Cardiac fibroblast (primary cell): ENCODE data around the gene IL6R.

ENCODE experiments used
- DNase-seq, 2 donors: peaks; one replicate each; pipeline versions ENCODE4 v3.0.0 to v3.0.0-alpha.2; 2010; ENCODE audit warnings: low read depth in 2 of 2
- H3K4me3 ChIP-seq, 2 donors: replicated peaks in 1 of 2; 1 replicate in 1 of 2; 2 replicates in 1 of 2; pipeline ENCODE4 v1.5.1; 2011; ENCODE audit warnings: low read depth in 2 of 2, low read length in 2 of 2, mild to moderate bottlenecking in 2 of 2, moderate library complexity in 1 of 2
- TF ChIP-seq, protein P1 (sequence below): IDR thresholded peaks from one replicate; pipeline ENCODE4 v1.5.1; 2011; ENCODE audit warnings: low read depth, mild to moderate bottlenecking, low read length, inconsistent platforms

Gene IL6R

DNA sequence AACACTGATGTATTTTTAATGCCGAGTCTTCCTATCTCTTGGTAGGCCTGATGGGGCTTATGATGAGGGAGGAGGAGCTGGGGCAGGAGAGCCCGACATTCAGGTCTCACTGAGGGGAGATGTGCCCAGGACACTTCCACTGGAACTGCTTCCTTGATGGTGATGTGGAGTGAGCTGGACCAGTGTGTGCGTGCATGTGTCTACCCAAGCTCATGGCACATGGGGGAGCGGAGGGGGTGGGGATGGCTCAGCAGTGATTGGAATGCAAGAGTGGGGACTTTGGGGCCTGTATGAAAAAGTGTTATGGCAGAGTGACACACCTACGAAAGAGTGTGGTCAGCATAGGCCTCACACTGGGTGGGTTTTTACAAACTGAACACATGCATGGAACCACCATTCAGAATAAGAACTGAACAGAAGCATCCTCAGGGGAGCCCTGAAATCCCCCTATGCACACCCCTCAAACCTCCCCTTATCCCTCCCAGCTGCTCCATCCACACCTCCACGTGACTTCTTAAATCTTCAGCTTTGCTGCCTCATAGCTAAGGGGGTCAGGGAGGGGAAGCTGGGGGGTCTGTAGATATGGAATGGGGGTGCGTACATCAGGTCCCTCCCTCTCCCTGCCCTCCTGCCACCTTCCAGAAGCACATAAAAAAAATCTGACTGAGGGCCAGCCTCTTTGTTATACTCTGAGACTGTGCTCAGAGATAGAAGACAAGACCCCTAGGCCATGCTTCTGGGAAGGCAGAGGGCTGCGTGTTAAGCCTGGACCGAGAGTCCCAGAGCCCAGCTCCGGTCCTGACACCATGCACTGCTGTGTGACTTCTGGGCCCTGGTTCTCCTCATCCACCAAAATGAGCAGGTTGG, 11.6 kb downstream of the IL6R start:
- TF ChIP-seq, protein P1, sequence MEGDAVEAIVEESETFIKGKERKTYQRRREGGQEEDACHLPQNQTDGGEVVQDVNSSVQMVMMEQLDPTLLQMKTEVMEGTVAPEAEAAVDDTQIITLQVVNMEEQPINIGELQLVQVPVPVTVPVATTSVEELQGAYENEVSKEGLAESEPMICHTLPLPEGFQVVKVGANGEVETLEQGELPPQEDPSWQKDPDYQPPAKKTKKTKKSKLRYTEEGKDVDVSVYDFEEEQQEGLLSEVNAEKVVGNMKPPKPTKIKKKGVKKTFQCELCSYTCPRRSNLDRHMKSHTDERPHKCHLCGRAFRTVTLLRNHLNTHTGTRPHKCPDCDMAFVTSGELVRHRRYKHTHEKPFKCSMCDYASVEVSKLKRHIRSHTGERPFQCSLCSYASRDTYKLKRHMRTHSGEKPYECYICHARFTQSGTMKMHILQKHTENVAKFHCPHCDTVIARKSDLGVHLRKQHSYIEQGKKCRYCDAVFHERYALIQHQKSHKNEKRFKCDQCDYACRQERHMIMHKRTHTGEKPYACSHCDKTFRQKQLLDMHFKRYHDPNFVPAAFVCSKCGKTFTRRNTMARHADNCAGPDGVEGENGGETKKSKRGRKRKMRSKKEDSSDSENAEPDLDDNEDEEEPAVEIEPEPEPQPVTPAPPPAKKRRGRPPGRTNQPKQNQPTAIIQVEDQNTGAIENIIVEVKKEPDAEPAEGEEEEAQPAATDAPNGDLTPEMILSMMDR = no peak
- DNase-seq = no peak
- H3K4me3 ChIP-seq = no peak overlapping the region

DNA sequence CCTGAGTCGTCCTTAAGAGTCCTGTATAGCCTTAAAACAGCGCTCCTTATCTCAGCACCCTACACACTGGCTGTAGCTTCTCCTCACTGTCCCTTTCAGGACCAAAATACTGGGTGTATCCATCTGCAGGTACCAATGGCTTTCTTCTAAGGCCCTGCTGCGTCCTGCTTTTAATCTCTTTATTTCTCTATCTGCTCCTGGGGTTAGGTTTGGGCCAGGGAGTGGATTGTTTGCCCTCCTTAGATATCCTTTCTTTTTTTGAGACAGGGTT, 12.1 kb downstream of the IL6R start:
- TF ChIP-seq, protein P1 = no peak
- H3K4me3 ChIP-seq = no peak overlapping the region
- DNase-seq = no peak

DNA sequence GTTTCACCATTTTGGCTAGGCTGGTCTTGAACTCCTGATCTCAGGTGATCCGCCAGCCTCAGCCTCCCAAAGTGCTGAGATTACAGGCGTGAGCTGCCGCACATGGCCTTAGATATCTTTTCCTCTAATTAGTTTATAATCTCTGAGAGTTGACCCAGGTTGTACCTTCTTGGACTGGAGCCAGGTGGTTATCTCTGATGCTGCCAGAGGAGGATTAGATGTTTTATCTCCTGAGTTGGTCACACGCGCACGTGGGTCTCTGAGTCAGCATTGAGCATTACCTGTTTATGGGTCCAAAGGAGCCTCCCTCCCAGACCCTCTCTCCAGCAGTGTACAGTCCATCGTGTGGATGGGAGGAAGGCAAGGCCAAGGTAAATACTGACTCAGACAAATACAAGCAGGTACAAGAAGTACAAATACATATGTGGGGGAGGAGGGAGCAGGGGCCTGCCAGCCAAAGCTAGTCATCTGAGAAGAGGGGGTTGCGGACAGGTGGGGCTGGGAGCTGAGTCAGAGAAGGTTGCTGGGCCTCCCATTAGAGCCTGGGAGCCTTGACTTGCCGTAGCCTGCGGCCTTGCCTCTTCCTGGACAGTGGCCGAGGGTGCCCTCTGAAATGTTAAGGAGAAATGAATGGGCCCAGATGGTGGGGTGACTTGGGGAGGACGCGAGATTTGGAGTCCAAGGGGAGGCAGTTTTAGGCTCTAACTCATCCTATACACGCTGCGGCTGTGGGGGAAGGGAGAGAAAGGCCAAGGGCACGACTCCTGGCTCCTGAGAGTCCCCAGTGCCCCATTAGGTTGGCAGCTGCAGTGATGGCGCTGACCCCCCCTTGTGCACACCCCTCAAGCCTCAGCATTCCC, 13.1 kb downstream of the IL6R start:
- no peak overlapping the region for H3K4me3 ChIP-seq
- peak in 1 of 2 donors; percentile 75 for DNase-seq
- TF ChIP-seq, protein P1 = no peak

DNA sequence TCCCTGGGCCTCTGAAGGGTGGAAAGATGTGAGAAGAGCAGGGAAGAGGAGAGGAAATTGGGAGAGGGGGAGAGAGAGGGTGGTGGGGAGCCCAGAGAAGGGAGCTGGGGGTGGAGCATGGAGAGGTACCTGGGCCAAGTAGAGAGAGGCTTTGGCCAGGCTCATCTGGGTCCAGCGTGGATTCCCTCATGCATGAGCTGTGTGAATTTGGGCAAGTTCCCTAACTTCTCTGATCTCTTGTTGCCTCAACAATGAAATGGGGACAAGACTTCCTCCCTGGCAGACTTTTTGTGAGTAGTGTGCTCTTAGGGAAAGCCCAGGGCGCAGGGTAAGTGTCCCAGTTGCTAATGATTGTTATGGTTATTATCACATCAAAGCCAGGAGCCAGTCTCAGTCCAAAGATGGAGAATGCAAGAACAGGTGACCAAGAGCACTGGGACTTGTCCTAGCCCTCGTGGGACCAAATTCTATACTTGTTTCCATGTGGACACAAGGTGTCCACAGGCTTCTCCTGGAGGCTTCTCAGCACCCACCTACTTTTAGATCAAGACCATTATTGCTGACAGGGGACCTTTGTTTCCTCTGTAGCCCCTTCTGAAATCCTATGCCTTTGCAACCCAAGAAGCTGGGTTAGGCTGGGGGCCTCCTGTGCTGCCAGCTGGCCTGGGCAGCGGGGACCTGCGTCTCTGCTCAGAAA, 13.9 kb downstream of the IL6R start:
- H3K4me3 ChIP-seq = no peak overlapping the region
- no peak for DNase-seq
- TF ChIP-seq, protein P1 = no peak

DNA sequence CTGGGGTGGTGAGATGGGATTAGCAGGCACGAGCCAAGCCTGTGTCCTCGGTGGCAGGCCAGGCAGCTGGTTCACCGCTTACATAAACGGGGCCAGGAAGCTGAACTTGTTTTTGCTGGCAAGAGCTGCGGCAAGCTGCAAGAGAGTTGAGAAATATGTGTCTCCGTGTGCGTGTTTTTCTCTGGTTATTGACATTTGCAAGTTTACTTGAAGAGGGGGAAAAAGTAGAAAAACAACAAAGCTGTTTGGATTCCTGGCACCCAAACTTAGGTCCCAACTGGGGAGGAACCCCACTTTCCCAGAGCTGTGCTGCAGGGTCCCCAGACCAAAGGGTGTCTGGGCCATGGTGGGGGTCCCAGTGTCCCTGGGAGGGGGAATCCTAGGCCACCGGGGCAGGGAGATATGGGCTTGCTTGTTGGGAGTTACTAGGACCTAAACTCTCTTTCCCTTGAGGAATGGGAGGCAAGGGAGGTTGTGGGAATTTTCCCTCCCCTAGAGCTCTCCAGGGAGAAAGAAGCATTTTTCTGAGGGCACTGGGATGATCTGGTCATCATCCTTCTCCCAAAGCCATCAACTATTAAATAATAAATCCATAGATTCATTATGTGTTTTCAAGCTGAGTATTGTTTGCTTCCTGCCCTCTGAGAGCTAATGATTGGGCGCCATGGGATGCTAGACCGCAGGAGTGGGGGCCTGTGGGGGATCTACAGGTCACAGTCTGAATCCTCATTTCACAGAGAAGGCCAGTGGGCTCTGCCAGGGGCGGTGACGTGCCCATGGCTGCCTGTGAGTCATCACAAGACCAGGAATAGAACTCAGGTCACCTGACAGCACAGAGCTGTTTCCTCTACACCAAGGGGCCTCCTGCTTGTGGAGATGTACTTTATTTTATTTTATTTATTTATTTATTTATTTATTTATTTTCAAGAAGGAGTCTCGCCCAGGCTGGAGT, 14.8 kb downstream of the IL6R start:
- peak overlapping the region in 1 of 2 donors; percentile 24 for H3K4me3 ChIP-seq
- DNase-seq = peak; percentile 97 to 98
- TF ChIP-seq, protein P1 = no peak
